HEK293T (cell line): ENCODE measurements around the gene HSD17B8.
"Not testable (repeated sequence)": the region's sequence is repeated elsewhere in the genome, so short reads cannot be mapped to it uniquely, and the experiment has no call there.

Experiments used
- CTCF ChIA-PET: fragments of 350-600 bp; formaldehyde crosslinking; extraction: SDS; loops from one replicate; lab custom pipeline; 2021; ENCODE audit warnings: antibody characterized with exemption, inconsistent platforms; lab: Yijun Ruan, JAX
- POLR2A ChIA-PET: fragments of 350-600 bp; formaldehyde crosslinking; extraction: SDS; loops from one replicate; lab custom pipeline; 2020; ENCODE audit warnings: antibody characterized with exemption, inconsistent platforms; lab: Yijun Ruan, JAX
- DNase-seq: peaks from one replicate; pipeline ENCODE4 v3.0.0; 2012; ENCODE audit warnings: mixed read lengths; ENCODE audit errors: extremely low spot score
- ARNT ChIP-seq: fragments of 450-650 bp; IDR thresholded peaks from 2 replicates; pipeline ENCODE4 v1.6.1; 2017; ENCODE audit warnings: mild to moderate bottlenecking
- BHLHE40 ChIP-seq: fragments of 450-650 bp; IDR thresholded peaks from 2 replicates; pipeline ENCODE4 v1.6.1; 2016; ENCODE audit warnings: mild to moderate bottlenecking, moderate library complexity, borderline replicate concordance
- CTBP1 ChIP-seq: fragments of 450-650 bp; IDR thresholded peaks from 2 replicates; pipeline ENCODE4 v1.6.1; 2016; ENCODE audit warnings: borderline replicate concordance
- ELF4 ChIP-seq: fragments of 450-650 bp; IDR thresholded peaks from 2 replicates; pipeline ENCODE4 v1.6.1; 2017; ENCODE audit warnings: antibody characterized with exemption
- FOXA1 ChIP-seq: fragments of 450-650 bp; IDR thresholded peaks from 2 replicates; pipeline ENCODE4 v1.6.1; 2016; ENCODE audit warnings: mild to moderate bottlenecking
- FOXK2 ChIP-seq: fragments of 450-650 bp; IDR thresholded peaks from 2 replicates; pipeline ENCODE4 v1.6.1; 2016; ENCODE audit warnings: mild to moderate bottlenecking
- FOXM1 ChIP-seq: fragments of 450-650 bp; IDR thresholded peaks from 2 replicates; pipeline ENCODE4 v1.6.1; 2017; ENCODE audit warnings: mild to moderate bottlenecking, borderline replicate concordance
- HDGF ChIP-seq: fragments of 450-650 bp; IDR thresholded peaks from 2 replicates; pipeline ENCODE4 v1.6.1; 2017; ENCODE audit warnings: antibody characterized with exemption, borderline replicate concordance
- L3MBTL2 ChIP-seq: fragments of 450-650 bp; conservative IDR thresholded peaks from 2 replicates; pipeline ENCODE4 v1.6.1; 2016; ENCODE audit warnings: mild to moderate bottlenecking
- LEF1 ChIP-seq: fragments of 450-650 bp; IDR thresholded peaks from 2 replicates; pipeline ENCODE4 v1.6.1; 2017; ENCODE audit warnings: mild to moderate bottlenecking, borderline replicate concordance
- NFRKB ChIP-seq: fragments of 450-650 bp; IDR thresholded peaks from 2 replicates; pipeline ENCODE4 v1.6.1; 2016; ENCODE audit warnings: mild to moderate bottlenecking, moderate library complexity
- PKNOX1 ChIP-seq: fragments of 450-650 bp; IDR thresholded peaks from 2 replicates; pipeline ENCODE4 v1.6.1; 2016
- SP1 ChIP-seq: fragments of 450-650 bp; IDR thresholded peaks from 2 replicates; pipeline ENCODE4 v1.6.1; 2017
- SUZ12 ChIP-seq: fragments of 450-650 bp; IDR thresholded peaks from 2 replicates; pipeline ENCODE4 v1.6.1; 2016; ENCODE audit warnings: mild to moderate bottlenecking
- TARDBP ChIP-seq: fragments of 450-650 bp; IDR thresholded peaks from 2 replicates; pipeline ENCODE4 v1.6.1; 2016
- ZNF384 ChIP-seq: fragments of 450-650 bp; IDR thresholded peaks from 2 replicates; pipeline ENCODE4 v1.6.1; 2016

Gene HSD17B8

GRCh38 chr6:33217681-33218080 is 13.2 kb downstream of the HSD17B8 start:
- CTCF ChIA-PET: no interaction called here
- DNase-seq: no peak
- TF ChIP-seq PKNOX1 (no peak), L3MBTL2 (no peak), SUZ12 (no peak), BHLHE40 (no peak), ARNT (no peak), ZNF384 (no peak), ELF4 (no peak), HDGF (no peak), SP1 (no peak), NFRKB (no peak), FOXA1 (no peak), FOXM1 (no peak), TARDBP (no peak)
- POLR2A ChIA-PET: interaction anchor here (1.1 kb wide), 1 partner anchor 9 kb away, joined by 3 read pairs; the partner anchor contains the start of gene RING1

- CTCF ChIA-PET: interaction anchor here (0.7 kb wide), 1 partner anchor 83 kb away, joined by 4 read pairs; no protein-coding TSS in a partner anchor
- DNase-seq: not testable (repeated sequence)
- POLR2A ChIA-PET: interaction anchor here (1.4 kb wide), 1 partner anchor 18 kb away, joined by 7 read pairs; the partner anchor contains the start of gene RING1
These were observed 22.2 kb downstream of the HSD17B8 start for GRCh38 chr6:33226503-33227120.

- no peak for DNase-seq
- ChIA-PET CTCF (interaction anchor here (0.8 to 1.7 kb wide), 2 partner anchors 11 to 13 kb away, joined by 3 to 7 read pairs; no protein-coding TSS in a partner anchor), POLR2A (interaction anchor here (0.8 to 1.8 kb wide), 6 partner anchors 11 to 36 kb away, joined by 3 to 7 read pairs (median 6); partner anchors contain the start of gene RING1)
- TF ChIP-seq SP1 (no peak), L3MBTL2 (no peak)
These were observed 30.8 kb downstream of the HSD17B8 start for GRCh38 chr6:33235221-33235634.

- no peak for DNase-seq
- no peak for TF ChIP-seq FOXM1
- no peak for TF ChIP-seq HDGF
- no peak for TF ChIP-seq SUZ12
- no peak for TF ChIP-seq L3MBTL2
- TF ChIP-seq ELF4: no peak
- no peak for TF ChIP-seq TARDBP
- TF ChIP-seq LEF1: no peak
- TF ChIP-seq ARNT: no peak
- CTCF ChIA-PET: interaction anchor here (0.9 to 1.7 kb wide), 2 partner anchors 12 to 39 kb away, joined by 3 to 7 read pairs; no protein-coding TSS in a partner anchor
- POLR2A ChIA-PET: interaction anchor here (0.9 to 1.8 kb wide), 4 partner anchors 11 to 35 kb away, joined by 3 to 7 read pairs (median 5); partner anchors contain the start of genes RPS18 and VPS52
These were observed 31.9 kb downstream of the HSD17B8 start for GRCh38 chr6:33236328-33236727.

- TF ChIP-seq SUZ12 (no peak), ELF4 (no peak), CTBP1 (no peak), NFRKB (no peak), BHLHE40 (no peak), SP1 (no peak), LEF1 (no peak), FOXK2 (no peak), ARNT (no peak), ZNF384 (no peak), HDGF (no peak), FOXM1 (no peak), TARDBP (no peak), L3MBTL2 (no peak), FOXA1 (no peak), PKNOX1 (no peak)
- no peak for DNase-seq
- ChIA-PET CTCF (interaction anchor here (0.9 kb wide), 1 partner anchor 40 kb away, joined by 3 read pairs; no protein-coding TSS in a partner anchor), POLR2A (interaction anchor here (1.2 to 1.6 kb wide), 2 partner anchors 11 to 34 kb away, joined by 4 to 6 read pairs; partner anchors contain the start of genes RPS18 and VPS52)
These were observed 32.4 kb downstream of the HSD17B8 start for GRCh38 chr6:33236852-33237251.

GRCh38 chr6:33237741-33238140 is 33.3 kb downstream of the HSD17B8 start:
- TF ChIP-seq LEF1: no peak
- no peak for TF ChIP-seq FOXA1
- no peak for TF ChIP-seq FOXK2
- no peak for TF ChIP-seq SUZ12
- no peak for TF ChIP-seq BHLHE40
- TF ChIP-seq HDGF: no peak
- TF ChIP-seq ELF4: no peak
- TF ChIP-seq PKNOX1: no peak
- no peak for TF ChIP-seq FOXM1
- no peak for TF ChIP-seq L3MBTL2
- no peak for TF ChIP-seq NFRKB
- TF ChIP-seq CTBP1: no peak
- no peak for TF ChIP-seq SP1
- ChIA-PET POLR2A (interaction anchor here (1.0 to 1.6 kb wide), 4 partner anchors 9 to 266 kb away, joined by 3 to 6 read pairs (median 4); no protein-coding TSS in a partner anchor), CTCF (interaction anchor here (0.7 to 1.5 kb wide), 3 partner anchors 10 to 355 kb away, joined by 3 to 6 read pairs (median 4); no protein-coding TSS in a partner anchor)
- no peak for DNase-seq
